NCI-H2227 treated with DMSO at 0.1 percent for 48 hours (cell line): ENCODE results near the gene KCTD13.
"Not testable (repeated sequence)": the region's sequence is repeated elsewhere in the genome, so short reads cannot be mapped to it uniquely, and the experiment has no call there.

Experiments used
- DNase-seq: peaks from one replicate; lab custom pipeline; 2025; lab: John Stamatoyannopoulos, UW

Gene KCTD13

DNA sequence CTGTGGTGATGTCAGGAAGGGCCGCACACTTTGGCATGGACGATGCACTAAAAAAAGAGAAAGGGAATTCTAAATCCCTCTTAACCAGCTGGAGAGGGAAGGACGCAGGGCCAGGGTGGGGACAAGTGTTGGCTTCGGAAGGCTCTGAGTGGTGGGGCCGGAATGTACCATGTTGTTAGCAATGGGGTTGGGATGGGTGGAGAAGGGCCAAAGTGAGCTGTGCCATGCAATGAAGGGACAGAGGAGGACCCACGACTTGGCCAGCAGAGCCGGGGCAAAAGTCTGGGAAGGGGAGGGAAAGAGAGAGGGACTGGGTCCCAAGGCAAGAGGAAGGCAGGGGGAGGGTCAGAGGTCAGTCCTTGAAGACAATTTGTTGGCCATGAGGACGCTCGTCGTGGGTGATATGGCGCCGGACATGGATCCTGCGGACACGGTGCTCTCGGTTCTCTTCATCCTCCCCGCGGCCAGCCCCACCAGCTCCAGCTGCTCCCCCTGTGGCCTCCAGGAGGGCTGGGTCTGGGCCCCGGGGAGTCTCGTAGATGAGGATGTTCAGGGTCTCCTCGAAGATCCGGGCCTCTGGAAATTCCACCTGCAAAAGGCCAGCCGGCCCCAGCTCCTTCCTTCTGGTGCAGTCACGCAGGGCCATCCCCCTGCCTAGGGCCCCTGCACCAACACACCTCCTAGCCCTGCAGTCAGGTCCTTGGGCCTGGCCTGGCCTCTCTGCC, 19.3 kb downstream of the KCTD13 start:
- DNase-seq = no peak

DNA sequence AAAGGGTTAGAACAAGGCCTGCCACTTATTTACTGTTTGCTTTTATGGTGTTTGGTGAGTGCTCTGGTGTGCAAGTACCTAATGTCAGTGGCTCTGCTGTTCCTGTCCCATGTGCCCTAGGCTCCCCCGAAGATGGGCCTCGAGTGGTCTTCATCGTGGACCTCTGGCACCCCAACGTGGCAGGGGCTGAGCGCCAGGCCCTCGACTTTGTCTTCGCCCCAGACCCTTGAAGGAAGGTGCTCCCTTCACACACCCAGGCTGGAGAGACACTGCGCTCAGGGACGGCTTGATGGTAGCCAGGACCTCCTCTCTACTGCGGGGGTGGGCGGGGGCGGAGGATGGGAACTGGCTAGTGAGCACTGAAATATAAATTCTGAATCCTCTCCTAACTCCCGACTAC, 20.4 kb downstream of the KCTD13 start:
- DNase-seq = no peak

DNA sequence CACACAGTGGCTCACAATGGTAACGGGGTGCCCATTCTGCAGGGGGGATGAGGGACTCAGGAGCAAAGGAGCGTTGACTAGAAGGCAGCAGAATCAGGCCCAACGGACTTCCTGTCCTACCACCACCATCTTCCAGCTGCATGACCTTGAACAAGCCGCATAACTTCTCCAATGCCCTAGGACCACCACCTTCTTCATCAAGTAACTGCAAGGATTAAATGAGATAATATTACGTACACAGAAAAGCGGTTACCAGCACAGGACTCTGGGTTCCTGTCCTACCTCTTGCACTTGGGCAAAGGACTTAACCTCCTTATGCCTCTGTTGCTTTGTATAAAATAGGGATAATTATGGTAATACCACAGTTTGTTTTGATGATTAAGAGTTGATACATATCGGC, 21.1 kb downstream of the KCTD13 start:
- no peak for DNase-seq

DNA sequence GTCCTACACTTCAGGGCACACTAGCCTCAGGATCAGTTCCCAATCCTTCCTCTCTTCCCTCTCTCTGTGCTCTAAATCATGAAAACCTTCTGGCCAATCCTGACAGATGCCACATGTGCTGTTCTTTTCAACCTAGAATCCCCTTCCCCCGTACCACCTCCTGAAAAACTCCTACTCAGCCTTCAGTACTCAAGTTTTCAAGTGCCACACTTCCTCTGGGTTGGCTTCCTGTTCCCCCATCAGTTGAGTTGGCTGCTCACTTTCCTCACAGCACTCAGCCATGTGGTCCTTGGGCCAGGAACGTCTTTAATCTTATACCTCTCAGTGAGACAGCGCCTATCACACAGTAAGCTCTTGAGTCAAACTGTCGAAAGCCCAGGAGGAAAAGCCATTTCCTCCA, 22.4 kb downstream of the KCTD13 start:
- no peak for DNase-seq

DNA sequence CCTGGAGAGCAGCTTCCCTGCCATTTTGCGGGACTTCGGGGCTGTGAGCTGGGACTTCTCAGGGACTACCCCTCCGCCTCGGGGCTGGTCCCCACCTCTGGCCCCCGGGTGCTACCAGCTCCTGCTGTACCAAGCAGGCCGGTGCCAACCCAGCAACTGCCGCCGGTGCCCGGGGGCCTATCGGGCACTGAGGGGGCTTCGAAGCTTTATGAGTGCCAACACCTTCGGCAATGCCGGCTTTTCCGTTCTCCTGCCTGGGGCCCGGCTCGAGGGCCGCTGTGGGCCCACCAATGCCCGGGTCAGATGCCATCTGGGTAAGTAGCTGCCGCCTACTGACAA, 24.4 kb downstream of the KCTD13 start:
- no peak for DNase-seq

DNA sequence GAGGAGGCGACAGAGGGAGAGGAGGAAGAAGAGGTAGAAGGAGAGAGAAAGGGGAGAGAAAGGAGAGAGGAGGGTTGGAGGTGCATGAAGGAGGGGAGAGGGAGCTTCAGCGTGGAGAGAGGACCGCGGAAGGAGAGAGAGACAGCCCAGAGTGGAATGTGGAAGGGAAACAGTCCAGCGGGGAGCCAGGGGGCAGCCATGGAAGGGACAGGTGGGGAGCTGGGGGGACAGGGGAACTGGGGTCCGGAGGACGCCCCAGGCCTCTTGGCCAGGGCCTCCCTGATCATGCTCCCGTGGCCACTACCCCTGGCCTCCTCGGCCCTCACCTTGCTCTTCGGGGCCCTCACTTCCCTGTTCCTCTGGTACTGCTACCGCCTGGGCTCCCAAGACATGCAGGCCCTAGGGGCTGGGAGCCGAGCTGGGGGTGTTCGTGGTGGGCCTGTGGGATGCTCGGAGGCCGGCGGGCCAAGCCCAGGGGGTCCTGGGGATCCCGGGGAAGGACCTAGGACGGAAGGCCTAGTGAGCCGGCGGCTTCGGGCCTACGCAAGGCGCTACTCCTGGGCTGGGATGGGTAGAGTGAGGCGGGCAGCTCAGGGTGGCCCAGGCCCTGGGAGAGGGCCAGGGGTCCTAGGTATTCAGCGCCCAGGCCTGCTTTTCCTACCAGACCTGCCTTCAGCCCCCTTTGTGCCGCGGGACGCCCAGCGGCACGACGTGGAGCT, 25.0 kb downstream of the KCTD13 start:
- DNase-seq = no peak

DNA sequence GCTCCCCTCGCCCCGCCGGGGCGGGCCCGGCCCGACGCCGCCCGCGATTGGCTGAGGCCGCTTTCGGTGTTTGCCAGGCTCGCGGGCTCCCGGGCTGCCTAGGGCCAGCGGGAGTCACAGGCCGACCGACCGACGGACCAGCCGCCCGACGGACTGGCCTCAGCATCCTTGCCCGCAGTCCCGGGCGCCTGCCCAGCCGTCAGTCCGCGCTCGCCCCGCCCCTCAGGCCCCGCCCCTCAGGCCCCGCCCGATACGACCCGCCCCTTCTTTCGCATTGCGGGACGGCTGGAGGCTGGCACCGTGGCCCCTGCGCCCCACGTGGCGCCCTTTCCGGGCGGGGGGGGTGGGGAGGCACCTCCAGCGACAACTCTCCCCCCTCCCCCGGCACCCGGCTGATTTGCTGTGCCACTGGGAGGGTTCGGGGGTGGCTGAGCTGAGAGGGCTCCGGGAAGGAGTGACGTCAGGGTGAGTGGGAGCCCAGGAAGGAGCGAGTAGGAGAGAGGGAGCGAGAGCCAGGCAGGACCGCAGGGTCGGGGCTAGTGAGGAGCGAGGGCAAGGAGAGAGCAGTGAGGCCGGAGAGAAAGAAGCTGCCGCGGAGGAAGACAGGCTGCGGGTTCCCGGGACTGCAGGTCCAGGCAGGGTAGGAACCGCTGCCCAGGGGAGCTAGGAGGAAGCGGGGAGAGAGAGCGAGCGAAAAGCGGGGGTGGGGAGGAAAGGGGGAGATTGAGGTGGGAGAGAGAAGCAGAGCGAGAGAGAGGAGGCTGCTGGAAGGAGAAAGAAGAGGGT, 25.7 kb downstream of the KCTD13 start, which contains the start of gene ASPHD1:
TSS of gene ASPHD1 (plus strand) at position 387 of the 786 bp plus-strand sequence. CDS start 484 bp downstream, outside the sequence.
- peak; percentile 82 for DNase-seq

DNA sequence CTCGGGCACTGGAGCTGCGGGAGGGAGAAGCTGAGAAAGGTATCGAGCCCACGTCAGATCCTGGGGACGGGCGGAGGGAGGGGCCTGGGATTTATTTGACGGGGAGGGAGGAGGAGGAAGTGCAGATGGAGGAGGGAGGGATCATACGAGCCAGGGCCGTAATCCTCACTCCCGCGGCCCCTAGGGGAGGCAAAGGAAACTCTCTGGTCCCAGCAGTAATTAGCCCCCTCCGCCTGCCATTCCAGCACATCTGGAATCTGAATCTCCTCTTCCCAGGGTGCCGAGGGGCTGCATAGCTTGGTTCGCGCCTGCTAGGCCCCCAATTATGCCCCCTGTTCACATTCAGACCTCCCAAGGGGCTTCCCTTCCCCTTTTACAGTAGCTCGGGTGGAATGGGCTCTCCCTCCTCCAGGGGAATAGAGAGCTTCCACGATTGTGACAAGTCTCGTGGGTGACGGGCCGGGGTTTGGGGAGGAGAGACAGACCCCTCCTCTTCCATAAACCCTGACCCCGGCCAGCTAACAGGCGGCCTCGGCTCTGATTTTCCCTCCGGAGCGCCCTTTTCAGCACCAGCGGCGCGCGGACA, 26.4 kb downstream of the KCTD13 start, which contains the start of gene SEZ6L2:
TSS of gene SEZ6L2 (minus strand) at position 35 of the 586 bp plus-strand sequence. CDS start 531 bp downstream, outside the sequence.
- DNase-seq = peak; percentile 90

DNA sequence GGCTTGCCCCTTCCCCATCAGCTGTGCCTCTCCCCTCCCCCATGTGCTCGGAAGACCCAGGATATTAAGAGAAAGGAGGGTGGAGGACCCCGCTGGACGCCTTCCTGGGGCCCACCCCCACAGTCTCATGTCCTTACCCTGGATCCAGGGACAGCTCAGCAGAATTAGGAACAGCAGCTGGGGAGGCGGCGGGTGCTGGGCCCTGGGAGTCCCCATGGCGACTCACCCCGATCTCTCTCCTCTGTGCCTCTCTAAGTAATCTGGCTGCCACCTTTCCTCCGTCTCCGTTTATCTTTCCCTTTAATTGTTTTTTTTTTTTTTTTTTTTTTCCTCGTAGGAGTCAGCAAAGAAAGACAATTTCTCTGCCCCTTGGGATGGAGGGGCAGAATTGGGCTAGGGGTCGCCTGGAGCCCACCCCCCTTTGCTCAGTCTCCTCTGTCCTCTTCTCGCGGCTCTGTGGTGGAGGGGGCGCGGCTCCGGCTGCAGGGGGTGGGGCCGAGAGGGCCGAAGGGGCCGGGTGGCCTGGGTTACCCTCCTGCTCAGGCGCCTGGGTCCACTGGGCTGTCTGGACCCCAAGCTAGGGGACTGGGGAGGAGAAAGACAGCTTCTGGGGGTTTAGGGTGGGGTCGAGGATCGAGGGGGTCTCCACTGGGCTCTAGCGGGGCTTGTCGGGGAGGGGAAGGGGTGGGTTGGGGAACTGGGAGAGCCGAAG, 27.1 kb downstream of the KCTD13 start:
- peak; percentile 83 for DNase-seq

DNA sequence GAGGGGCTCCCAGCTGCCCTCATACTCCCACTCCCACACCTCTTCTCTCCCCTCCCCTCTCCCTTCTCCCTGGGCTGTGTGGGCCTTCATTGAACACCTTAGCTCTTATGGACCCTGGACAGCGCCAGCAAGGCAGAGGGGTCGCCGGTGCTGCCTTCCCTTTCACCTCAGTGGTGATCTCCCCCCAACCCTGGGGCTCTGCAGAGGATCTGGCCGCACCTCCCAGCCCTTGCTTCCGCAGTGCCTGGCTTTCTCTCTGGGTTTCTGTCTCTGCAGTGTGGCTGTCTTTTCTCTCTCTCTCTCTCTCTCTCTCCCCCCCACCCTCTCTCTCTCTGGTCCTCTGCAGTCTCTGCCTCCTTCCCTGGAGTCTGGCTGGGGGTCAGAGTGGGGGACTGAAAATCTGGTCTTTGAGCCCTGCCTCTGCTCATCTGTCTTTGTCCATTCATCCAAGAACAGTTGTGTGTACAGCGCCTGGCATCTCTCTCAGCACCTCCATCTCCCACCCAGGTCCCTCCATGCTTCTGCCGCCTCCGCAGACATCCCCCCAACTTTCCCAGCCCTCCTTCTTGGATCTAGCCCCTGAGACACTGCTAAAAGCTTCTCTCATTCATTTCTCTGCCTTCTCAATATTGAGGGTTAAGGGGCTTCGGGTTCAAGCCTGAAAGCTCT, 27.8 kb downstream of the KCTD13 start:
- no peak for DNase-seq

DNA sequence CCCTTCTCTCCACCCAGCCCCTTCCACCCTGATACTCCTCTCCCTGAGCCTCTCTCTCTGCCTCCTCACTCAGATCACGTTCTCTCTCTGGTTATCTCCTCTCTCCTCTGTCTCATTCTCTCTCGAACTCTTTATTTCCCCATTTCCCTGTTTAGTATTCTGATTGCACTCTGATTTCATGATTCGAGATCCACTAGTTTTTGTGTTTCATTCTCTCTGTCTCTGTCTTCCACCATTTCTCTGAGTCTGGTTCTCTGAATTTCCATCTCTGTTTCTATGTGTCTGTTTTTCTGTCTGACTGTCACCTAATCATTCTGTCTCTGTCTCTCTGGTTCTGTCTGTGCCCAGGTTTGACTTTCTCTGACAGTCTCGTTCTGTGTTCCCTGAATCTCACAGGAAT, 28.7 kb downstream of the KCTD13 start:
- DNase-seq = no peak

DNA sequence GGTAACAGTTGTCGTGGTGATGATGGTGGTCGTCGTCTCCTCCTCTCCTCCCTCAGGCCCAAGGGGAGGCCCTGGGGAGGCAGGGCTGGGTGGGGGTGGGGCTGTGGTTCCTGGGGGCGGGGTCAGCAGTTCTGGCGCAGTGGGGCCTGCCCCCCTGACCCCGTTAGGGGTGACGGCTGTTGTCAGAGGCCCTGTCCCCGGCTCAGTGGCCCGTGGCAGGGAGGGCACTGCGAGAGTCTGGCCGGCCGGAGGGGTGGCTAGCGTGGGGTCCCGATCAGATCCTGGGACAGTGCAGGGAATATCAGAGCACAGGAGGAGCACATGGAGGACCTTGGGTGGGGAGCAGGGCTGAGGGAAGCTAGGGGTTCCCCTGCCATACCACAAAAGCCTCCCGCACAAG, 29.2 kb downstream of the KCTD13 start:
- no peak for DNase-seq

DNA sequence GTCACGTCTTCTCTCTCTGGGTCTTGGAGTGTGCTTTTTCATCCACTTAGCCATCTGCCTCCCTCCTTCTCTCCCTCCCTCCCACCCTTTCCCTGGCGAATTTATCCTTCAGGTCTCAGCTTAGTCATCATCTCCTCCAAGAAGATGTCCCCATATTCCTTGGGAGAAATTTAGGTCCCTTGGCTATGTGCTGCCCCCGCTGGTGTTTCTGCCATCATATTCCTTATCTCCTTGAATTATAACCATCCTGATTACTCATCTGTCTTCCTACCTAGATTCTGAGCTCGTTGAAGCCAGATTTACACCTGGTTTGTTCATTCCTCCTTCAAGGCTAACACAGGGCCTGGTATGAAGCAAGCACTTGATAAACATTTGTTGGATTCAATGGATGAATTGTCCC, 31.7 kb downstream of the KCTD13 start:
- DNase-seq = no peak

DNA sequence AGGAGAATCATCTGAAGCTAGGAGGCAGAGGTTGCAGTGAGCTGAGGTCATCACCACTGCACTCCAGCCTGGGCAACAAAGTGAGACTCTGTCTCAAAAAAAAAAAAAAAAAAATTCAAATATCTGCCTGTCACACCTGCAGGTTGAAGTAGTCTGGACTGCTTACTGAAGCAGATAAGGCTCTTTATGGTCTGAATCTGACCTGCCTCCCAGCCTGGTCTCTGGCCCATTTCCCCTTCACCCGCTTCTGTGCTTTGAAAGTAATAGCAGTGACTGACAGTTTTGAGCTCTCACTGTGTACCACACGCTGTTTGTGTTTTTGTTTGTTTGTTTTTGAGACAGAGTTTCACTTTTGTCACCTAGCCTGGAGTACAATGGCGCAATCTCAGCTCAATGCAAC, 32.5 kb downstream of the KCTD13 start:
- DNase-seq = no peak

DNA sequence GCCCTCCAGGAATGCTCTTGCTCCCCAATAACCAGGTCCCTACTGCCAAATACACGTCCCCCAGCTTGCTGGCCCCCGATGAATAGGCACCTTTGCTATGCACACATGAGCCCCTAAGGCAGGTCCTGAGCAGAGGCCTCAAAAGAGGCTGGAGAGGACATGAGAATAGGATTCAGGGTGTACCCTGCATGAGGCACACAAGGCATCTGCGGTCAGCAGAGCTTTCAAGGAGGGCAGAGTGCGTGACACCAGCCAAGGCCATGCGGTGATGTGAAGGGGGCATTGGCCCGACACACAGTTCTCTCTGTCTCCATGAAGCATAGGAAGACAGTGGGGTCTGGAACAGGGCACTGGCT, 33.6 kb downstream of the KCTD13 start:
- DNase-seq = no peak

DNA sequence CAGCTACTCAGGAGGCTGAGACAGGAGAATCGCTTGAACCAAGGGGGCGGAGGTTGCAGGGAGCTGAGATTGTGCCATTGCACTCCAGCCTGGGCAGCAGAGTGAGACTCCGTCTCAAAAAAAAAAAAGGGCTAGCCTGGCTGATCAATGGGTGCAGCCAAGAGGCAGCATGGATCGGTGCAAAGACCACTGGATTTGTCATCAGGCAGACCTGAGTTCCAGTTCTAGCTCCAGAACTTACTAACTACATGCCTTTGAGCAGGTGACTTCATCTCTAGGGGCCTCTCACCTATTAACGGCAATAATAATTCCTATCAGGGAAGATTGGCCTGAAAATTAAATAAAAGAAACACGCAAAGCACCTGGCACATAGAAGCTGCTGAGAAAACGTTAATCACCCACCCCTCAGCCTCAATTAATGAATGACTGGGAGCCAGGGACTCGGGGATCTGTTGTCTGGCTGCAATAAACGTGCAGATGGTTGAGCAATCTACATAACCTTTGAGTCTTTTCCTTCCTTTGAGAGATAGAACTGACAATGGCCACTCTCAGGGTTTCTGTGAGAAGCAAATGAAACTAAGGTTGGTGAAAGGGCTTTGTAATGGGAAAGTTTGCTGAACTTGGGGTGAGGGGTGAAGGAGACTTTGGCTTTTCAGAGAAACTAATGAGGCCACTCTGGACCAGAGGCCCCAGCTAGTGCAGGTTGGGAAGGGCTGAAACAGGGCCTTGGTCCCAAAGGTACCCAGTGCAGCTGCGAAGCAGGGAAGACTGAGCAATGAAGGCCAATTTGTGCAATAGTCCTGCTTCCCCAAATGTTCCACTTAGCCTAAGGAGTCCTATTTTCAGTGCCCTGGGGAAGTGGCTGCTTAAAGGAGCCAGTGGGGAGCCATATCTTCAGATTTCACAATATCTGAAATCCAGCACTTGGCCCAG, 34.2 kb downstream of the KCTD13 start:
- no peak for DNase-seq

DNA sequence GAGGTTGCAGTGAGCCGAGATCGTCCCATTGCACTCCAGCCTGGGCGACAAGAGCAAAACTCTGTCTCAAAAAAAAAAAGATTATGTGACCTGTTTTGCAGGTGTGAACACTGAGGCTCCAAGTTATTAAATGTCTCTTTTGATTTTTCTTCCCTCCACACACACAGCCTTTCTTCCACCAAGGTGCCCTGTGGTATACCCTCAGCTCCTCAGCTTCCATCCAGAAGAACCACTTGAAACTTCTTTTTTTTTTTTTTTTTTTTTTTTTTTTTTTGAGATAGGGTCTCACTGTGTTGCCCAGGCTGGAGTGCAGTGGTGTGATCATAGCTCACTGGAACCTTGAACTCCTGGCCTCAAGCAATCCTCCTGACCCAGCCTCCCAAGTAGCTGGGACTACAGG, 36.7 kb downstream of the KCTD13 start:
- DNase-seq = not testable (repeated sequence)

DNA sequence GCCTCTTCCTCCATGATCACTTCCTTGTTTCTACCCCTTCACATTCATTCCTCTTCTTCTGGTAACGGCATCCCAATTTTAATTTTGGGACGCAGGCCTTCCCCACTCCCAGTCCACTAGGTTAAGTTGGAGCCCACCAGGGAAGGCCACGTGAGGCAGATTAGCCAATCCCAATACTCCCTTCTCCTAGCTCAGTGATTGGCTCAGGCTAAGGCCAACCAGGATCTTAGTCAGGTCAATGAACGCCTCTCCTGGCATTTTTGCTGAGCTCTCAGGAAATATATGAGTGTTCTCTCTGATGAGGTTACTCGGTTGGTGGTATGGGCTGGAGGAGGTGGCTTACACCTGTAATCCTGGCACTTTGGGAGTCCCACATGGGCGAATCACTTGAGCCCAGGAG, 42.0 kb downstream of the KCTD13 start:
- DNase-seq = no peak

DNA sequence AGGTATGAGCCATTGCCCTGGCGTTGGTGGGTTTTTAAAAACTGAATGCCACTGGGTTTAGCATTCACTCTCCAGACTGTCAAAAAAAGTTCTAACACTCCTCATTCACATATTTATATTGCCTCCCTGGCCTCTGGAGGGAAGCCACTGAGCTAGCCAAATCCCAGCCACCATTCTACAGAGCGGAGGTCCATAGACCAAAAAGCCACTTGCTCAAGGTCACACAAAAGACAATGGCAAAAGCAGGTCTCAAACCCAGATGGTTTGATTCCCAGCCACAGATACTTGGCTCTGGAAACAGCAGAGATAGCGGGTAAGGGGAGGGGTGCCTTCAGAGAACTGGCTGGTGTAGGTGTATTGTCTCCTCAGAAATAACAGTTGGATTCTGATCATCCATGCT, 45.0 kb downstream of the KCTD13 start:
- no peak for DNase-seq

DNA sequence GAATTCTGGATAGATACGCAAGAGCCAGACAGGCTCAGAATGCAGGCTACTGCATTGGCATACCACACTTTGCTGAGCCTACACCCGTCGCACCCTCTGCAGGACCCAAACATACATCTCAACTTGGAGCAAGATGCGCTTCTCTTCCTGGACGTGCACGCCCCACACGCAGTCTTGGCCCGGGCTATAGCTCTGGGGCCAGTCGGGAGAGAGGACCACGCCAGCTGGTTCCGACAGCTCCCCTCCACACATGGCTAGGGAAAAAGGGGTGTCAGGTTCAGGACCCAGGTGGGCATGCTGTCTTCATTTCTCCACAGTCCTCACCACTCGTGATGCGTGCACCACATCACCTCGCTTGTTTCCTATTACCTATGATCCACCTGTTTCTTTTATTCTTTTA, 47.9 kb downstream of the KCTD13 start:
- no peak for DNase-seq
